NCI-H2227 treated with DMSO at 0.1 percent for 48 hours (cell line): ENCODE results near the gene ZDHHC8.

ENCODE experiments used
- DNase-seq: peaks from one replicate; lab custom pipeline; 2025; lab: John Stamatoyannopoulos, UW

ZDHHC8 gene

DNA sequence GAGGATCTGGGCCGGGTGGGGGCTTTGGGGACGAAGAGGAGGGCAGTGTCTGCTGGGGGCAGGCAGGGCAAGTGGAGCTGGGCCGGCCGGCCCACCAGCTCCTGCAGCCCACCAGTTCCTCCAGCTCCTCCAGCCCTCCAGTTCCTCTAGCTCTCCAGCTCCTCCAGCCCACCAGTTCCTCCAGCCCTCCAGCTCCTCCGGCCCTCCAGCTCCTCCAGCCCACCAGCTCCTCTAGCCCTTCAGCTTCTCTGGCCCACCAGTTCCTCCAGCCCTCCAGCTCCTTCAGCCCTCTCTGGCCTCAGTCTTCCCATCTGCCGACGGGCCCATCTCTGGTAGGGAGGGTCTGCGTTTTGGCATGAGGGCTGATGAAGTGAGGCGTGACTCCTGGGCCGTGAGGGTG lies 28.4 kb downstream of the ZDHHC8 start:
- no peak for DNase-seq

DNA sequence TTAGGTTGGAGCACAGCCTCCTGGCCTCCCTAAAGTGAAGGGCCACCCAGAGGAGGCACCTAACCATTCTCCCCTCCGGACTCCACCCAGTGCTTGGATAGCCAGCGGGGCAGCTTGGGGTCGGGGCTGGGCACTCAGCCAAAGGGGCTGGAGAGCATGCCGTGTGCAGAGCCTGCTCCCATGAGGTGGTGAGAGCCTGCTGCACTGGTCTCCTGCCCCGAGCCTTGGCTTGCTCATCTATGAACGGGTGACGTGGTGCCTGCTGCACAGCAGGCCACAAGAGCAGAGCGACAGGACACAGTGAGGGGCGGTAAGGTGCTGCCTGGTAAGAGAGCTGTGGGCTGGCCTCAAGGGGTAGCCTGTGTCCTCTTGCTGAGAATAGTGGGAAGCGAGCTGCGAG lies 33.3 kb downstream of the ZDHHC8 start:
- no peak for DNase-seq

DNA sequence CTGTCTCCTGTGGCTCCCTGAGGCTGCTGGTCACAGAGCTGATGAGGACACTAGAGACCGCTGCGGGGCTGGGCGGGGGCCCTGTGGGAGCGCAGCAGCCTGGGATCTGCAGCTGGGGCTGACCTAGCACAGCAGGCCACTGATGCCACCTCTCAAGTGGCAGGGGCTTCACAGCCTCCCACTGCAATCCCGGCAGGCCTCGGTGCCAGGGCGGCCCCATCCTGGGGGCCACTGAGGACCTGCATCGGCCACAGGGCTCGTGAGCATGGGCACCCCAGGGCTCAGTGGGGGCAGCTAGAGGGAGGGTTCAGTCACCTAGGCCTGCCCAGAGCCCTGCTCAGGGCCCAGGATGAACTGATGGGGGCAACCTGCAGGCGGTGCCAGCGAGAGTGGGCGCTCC lies 33.8 kb downstream of the ZDHHC8 start:
- DNase-seq, result no peak

DNA sequence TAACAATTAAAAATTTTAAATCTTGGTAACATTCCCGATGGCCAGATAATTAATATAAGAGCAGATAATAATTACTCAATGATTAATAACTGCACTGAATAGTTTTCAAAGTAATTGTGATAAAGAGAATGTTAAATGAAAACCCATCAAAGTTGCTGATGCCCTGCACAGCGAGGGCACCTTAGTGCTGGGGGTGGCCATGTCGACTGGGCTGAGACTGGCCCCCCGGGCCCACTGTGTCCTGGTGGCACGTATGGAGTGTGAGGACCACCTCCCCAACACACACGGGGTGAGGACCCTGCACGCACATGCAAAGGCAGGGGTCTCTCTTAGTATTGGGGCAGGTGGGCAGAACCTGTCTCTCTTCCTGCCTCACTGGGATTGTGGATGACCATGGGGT lies 34.3 kb downstream of the ZDHHC8 start:
- no peak for DNase-seq

DNA sequence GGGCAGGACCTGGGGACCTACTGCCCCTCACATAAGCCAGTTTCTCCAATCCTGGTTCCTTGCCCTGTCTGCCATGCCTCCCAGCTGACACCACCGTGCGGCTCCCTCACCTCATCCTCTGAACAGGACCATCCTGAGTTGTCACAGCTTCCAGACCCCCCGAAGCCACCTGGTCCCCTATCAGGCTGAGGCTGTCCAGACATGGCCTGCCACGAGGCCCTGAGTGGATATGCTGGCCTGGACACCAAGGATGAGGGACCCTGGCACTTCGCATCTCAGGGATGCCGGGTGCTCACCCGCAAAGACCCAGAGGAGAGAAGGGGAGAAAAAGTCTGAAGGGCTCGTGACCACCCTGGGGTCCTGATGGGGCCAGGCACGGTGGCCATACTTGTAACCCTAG lies 35.1 kb downstream of the ZDHHC8 start:
- no peak for DNase-seq

DNA sequence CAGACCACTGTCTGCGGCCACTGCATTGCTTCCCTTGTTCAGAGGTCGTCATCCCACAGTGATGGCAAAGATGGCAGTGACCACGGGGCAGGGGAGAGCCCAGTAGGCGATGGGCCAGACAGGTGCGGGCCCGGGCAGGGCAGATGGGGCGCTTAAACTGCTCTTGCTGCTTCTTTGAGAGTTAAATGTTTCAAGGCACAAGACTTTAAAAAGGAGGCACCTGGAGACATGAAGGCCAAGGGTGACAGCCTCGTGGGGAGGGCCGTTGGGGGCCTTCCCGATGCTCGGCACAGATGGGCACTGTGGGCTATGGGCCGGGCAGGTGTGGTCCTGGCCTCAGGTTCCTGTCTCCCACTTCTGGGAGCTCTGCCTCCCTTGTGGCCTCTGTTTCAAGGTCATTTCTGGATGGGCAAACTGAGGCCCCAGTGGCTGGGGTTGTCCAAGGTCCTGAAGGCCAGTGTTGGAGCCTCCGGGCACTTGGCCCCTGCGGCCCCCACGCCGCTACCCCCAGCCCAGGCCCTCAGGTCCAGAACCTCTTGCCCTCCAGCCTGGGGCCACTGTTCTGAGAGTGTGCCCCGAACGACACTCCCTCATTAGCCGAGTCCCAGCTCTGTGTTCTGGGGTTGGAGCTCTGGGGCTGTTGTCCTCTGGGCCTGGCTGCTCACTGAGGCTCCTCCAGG lies 36.2 kb downstream of the ZDHHC8 start:
- DNase-seq, result no peak

DNA sequence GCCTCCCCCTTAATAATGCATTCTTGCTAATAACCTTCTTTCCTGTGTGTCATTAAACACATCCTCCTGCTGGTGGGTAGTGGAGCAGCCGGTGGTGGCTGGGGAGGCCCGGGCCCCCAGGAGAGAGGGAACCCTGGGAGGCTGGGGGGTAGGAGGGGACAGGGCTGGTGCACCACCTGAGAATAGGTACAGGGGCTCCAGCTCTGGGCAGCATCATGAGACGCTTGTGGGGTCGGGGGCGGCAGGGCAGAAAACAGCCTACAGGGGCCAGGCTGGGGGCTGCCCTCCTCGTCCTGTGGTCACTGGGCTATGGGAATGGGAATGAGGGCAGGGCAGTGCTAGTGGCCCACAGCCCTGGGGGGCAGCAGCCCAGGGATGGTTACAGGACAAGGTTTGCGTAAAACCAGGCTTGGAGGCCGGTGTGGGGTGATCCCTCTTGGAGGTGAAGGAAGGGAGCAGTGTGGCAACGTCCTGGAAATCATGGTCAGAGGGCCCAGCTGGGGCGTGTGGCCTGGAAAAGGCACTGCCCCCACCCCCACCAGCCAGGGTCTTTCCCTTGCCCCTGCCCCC lies 37.7 kb downstream of the ZDHHC8 start:
- DNase-seq, result no peak

DNA sequence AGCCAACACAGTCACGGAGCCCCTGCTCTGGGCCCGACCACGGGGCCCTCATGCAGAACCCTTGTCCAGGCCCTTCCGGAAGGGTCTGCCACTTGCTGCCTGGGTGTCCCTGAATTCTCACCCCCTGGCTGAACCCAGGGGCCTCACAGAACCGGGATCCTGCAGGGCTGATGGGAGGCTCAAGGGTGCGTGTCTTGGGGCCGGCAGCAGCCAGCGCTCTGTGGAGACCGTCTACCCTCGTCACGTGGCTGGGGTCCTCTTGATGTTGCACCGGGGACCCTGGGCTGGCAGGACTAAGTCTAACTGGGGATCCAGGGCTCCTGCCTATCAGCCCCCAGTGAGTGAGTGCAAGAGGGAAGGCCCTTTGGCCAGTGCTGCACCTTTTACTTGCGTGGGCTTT lies 38.6 kb downstream of the ZDHHC8 start:
- no peak for DNase-seq

DNA sequence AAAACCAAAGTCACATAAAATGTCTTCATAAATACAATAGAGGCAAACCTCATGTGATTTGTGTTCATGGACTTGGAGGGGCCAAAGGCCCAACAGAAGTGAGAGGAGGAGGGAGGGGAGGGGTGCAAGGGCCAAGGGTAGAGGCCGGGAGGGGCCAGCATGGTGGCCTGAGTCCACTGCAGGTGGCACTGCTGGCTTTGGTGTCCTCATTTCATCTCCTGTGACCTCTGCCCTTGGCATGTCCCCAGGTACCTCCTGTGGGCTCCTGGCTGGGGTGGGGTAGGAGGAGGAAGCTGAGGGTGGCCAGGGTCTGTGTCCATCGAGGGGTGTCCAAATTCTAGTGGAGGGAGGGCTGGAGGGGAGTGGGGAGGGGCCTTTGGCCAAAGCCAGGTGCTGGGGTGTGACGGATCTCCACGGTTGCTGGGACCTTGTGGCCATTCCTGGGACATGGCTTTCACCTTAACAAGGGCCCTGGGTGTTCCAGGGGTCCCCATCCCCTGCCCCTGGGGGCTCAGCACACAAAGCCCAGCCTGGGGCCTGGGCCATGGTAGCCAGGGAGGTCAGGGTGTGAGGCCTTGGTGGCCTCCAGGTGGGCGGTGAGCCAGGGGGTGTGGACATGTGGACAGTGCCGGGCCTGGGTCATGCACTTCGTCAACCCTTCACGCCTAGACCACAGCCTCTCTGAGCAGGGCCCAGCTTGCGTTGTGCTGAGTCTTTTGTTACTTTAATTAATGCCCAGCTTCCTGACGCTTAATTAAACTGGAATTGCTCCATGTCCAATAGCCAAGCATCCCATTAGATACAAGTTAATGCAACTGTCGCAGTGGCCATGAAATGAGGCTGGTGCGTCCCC lies 39.9 kb downstream of the ZDHHC8 start:
- DNase-seq, result no peak

DNA sequence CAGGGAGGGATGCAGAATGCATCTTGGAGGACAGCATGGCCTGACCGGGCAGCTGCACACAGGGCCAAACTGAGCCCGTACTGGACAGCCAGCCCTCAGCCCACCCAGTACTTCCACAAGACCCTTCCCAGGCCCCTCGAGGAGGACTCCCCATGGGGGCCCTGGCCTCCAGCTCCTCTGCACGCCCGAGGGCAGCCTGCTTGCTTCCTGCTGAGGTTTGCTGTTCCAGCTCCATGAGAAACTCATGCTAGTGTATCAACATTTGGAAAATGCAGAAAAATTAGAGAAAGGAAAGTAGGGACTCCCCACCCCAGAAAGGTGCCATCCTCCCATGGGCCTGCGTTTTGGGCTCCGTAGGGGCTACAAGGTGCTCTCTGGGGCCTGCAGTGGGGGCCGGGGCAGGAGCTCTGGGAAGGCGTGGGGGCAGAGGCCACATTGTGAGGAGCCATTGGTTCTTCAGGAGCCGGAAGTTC lies 40.6 kb downstream of the ZDHHC8 start:
- DNase-seq, result no peak

DNA sequence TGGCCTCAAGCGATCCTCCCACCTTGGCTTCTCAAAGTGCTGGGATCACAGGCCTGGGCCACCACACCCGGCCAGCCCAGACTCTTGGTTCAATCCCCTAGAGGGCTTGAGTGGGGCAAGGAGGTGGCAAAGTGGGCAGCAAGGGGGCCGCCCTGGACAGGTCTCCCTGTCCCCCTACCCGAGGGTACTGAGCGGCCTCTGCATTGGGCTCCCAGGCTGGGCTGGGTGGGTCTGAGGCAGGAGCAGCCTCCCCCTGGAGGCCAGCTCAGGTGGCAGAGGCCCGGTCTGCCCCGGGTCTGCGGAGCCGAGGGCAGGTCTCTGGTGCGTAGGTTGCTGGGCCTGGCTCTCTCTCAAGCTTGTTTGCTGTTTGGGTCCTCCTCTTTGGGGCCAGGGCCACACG lies 41.6 kb downstream of the ZDHHC8 start:
- no peak for DNase-seq

DNA sequence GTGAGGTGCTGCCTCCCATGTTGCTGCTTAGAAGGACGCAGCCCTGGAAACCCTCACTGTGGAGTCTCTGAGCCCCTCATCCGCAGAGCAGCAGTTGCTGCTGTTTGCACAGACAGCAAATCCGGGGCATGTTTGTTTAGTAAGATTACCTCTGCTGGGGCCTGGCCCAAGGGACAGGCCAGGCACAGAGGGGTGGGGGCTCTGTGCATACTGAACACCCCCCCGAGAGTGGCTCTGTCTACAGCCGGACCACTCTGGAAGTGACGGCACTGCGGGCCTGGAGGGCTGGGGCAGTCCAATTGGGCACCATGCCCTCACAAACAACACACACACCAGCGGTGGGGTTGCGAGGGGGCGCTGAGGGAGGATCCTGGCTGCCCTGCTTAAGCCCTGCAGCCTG lies 42.2 kb downstream of the ZDHHC8 start:
- no peak for DNase-seq

DNA sequence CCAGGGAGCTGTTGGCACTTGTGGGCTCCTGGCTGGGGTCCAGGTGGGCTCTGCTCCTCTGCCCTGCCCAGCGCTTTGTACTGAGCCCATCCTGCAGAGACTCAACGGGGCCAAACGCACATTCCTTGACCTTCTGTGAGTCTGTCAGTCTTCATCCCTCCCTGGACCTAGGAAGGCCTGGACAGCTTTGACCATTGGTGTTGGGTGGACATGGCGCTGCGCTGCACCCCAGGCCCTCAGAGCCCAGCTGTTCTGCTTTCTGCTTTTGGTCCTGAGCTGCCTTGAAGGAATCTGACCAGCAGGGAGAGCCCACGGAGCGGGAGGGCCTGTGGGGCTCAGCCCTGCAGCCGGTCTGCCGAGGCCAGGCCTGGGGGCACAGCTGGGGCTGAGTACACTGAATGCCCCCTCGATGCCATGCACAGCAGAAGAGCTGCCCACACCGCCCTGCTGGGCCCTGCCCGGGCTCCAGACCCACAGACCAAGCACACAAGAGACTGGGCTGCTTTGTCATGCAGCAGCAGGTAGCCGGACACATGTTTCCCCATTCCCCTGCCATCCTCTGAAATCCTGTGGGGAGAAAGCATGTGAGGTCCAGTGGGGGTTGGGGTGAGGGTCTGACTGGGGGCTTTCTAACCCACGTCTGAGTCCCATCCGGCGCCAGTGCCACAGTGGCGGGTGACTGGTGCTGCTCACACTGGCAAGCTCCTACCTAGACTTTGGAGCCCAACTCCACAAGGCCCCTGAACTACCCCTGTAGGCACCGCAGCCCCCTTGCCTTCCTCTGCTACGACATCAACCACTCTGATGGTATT lies 43.4 kb downstream of the ZDHHC8 start:
- no peak for DNase-seq

DNA sequence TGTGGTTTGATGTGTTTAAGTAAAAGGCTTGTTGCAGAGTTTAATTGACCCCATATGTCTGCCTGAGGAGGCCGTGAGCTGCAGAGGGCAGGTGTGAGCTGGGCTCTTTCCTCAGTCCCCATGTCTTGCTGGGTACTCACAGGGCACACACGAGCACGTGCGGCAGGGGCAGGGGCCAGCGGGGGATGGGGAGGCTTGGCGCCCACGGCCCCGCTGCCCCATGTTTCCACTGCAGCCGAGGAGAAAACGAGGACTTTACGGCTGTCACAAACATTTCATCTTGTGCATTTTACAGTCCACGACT lies 43.9 kb downstream of the ZDHHC8 start:
- no peak for DNase-seq

DNA sequence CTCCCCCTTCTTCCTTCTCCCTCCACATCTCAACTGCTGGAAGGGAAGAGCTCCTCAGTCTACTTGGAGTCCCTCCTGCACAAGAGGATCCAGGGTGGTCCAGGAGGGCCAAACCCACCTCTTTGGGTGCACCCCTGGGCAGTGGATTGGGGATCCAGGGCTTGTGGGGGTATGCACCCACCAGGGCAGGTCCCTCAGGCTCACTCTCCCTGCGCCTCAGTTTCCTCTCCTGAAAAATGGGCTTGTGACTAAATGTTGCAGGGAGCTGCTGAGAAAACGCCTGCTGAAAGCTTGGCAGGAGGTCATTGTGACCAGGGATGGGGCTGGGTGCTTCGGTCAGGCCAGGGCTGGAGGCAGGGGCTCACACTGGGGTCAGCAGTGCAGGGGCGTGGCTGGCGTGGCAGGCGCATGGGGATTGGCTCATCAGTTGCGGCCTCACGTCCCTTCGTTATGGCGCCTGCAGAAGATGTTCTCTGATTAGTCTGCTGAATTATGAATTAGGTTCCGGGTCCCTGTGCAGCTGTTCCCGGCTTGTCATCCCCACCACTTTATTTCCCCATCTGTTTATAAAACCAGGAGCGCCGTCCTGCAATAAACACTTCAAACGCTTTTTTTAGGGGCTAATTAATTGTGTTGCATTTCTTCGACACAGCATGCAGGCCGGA lies 44.9 kb downstream of the ZDHHC8 start:
- DNase-seq, result no peak

DNA sequence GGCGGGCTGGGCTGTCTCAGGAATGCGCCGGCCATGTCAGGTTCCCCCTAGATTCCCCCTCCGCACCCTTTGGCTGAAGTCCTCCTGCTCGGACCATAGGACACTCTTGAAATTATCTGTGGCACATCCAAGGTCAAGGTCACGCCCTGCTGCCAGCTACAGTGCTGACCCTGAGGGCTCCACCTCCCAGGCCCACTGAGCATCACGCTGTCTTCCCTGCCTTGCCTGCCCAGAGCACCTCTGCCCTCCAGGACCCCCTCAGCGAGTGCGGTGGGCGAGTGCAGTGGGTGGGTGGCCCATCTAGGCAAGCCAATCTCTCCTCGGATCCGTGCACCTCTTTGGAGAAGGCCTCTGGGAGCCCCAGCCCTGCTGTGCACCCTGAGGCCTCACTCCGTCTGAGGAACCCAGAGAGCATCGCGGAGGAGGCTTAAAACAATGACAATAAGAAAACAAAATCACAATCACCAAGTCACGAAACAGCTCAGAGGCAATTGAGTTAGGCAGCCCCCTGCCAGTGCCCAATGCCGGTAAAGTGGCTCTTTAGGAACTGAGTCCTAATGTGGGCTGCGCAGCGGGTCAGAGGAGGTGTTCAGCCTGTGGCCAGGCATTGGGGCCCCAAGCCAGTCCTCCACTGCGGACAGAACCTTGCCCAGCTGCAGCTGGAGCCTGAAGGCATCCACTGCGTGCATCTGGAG lies 45.8 kb downstream of the ZDHHC8 start:
- DNase-seq, result no peak

DNA sequence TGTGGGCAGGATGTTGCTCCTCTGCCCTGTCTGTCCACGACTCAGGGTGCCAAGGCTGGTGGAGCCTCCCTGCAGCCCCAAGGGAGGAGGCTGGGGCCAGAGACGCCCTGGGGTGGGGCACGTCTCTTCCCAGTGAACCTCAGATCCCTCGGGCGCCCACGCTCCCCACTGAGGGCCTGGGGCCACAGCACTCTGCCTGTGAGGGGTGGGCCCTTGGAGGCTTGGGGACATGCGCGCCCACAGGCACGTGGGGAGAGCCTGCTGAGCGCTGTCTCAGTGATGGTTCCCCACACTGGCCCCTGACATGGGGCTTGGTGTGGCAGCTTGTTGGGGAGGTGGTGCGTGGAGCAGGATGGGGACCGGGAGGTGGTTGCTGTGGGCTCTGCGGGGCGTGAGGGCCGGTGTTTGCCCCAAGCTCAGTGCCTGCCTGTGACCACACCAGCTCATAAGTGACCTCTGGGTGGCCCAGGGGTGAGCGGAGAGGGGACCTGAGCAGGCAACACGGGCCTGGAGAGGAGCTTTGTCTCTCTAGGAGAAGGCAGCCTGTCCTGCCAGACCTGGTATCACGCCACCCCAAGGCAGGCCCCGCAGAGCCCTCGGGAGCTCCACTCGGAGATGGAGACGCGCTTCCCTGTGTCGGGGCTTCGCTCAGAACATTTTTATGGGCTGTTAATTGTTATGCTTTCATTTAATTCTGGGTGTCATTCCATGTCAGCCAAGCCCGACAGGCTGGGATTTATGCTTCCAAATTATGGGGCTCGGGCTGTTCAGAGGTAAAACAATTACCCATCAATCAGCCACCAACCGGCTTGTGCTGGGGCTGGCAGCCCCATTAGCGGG lies 46.7 kb downstream of the ZDHHC8 start:
- peak; percentile 30 for DNase-seq

DNA sequence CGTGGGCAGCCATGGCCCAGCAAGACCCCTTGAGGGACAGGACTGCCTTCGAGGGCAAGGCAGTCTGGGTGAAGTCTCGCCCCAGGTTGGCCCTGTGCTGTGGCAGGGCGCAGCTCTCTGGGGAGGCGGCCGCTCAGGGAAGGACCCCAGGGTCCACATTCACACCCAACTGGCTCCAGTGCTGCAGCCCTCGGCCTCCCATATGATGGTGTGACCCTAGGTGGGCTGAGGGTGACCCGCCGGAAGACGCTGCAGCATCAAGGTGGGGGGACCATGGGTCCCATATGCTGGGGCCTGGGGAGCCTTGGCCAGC lies 47.3 kb downstream of the ZDHHC8 start:
- DNase-seq, result no peak

DNA sequence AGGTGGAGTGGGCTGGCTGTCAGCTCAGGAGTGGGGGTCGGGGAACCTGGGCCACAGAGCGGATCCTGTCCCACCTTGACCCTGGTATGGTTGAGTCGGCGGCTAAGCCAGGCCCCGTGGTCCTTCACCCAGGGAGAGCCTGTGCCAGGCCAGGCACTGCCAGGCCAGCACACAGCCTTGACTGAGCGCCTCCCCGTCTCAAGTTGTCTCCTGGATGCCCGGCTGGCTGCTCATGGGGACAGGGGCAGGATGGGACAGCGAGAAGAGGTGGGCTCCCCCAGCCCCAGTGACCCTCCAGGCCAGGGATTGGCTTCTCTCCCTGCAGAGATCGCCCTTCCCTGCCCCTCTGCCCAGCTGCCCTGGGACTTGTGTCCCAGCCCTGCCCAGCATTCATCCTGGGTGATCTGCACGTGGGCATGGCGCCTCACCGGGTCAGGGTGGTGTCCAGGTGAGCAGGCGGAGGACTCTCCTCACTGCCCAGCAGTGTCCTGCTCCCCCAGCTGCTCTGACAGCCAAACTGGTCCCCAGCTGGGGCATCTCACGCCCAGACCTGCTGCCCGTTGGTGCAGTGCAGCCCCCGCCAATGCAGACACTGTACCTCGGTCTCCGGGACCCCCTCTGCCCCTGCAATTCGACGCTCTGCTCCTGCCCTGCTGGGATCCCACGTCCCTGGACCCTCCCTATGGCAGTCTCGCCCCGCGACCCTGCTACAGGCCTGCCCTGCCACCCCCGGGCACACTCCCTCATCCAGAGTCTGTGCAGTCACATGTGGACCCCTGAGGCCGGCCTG lies 48.0 kb downstream of the ZDHHC8 start:
- no peak for DNase-seq

DNA sequence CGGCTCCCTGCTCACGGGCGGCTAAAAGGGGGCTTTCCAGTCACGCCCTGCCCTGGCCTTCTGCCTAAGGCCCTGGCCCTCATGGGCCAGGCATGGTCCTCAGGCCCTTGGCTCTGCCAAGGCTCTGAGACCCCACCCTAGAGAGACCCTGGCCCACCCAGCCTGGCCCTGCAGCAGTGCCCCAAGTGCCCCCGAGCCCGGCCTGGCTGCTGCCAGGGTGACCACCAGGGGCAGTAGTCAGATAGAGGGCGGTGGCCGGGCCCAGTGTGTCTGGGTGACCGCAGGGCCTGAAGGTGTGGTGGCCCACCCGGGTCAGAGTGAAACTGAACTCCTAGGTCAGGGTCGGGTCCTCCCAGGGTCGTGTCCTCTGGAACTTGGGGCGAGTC lies 48.6 kb downstream of the ZDHHC8 start:
- DNase-seq, result no peak
